GM18873 (cell line): ENCODE results near the gene ERMARD.
A peak's percentile ranks its signal among the peaks of the same experiment; 100 is the strongest.

ENCODE experiments used
- ATAC-seq: cut with Tn5 transposase; IDR thresholded peaks from one replicate; pipeline ENCODE4 v1.9.1; 2021; ENCODE audit warnings: mild to moderate bottlenecking, moderate library complexity, moderate number of reproducible peaks; ENCODE audit not compliant: unreplicated experiment, low FRiP score

The ERMARD gene

GRCh38 chr6:169780571-169781091 is 29.2 kb downstream of the ERMARD start:
- no peak for ATAC-seq

DNA sequence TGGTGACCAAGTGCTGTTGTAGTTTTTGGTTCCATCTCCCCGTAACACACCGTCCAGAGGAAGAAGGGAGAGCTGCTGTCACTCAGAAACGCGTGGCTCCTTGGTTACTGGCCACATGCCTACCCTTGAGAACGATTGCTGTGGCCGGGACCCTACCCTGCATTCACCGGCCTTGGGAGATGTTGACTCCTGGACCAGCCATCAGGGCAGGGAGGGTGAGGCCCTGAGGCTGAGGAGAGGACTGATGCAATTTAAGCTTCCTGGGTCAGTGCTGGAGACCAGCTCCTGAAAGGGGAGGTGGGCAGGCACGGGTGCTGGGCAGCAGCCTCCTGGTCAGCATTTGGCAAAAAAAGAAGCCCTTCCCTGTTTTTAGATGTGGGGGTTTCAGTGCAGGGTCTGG is 31.5 kb downstream of the ERMARD start:
- no peak for ATAC-seq

GRCh38 chr6:169783401-169783800 is 32.0 kb downstream of the ERMARD start:
- ATAC-seq, result no peak

DNA sequence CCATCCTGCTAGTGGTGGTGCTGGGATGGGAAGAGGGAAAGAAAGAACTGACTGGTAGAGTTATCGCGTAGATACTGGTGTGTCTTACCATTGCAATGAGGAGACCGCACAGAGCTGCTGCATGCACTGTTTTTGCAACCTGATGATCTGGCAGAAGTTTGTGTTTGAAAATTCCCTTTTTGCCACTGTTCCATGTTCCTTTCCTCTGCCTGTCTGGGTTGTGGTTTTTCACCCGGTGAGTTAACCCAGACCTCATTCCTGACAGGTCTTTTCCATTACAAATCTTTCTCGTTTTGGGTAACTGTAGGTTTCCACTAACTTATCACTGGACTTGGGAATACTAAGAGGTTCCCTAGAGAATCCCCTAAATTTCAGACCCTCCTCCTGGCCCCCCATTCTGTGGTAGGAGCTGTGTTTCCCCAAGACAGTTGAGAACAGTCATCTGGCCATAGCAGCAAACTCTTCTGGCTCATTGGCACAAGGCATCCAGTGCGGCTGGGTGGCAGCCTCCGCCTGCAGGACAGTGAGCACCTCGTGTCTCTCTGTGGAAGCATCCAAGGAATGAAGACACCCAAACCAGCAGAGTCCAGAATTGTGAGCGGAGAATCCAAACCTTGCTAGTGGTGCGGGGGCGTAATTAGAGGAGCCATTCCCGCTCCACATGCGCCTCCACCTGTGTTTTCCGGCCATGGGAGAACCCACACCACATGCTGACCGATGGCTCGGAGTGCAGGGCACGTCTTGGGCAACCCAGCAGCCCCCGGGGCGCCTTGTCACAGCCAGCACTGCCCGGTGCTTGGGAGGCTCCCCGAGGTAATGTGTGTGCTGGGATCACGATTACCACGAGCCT is 32.8 kb downstream of the ERMARD start:
- no peak for ATAC-seq

- no peak for ATAC-seq
Measured at GRCh38 chr6:169784821-169785340, 33.5 kb downstream of the ERMARD start.

DNA sequence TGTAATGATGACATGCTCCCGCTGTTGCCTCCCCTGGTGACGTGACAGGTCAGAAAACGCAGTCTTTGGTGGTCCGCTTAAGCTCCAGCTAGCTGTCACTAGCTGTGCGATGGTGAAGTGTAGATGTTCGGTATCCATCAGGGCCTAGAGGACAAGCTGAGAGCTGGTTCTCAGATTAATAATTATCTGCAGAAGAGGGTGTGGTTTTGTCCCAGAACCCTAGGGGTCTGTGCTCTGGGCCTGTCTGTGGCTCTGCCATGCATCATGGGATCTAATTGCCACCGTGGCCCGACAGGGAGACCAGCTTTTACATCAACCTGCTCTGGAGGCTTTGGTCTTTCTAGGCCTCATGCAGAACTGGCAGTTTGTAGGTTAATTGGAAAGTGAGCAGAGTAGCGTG is 34.1 kb downstream of the ERMARD start:
- ATAC-seq, result no peak

GRCh38 chr6:169786349-169786748 is 34.9 kb downstream of the ERMARD start:
- ATAC-seq, result no peak

GRCh38 chr6:169787797-169788196 is 36.4 kb downstream of the ERMARD start:
- no peak for ATAC-seq

DNA sequence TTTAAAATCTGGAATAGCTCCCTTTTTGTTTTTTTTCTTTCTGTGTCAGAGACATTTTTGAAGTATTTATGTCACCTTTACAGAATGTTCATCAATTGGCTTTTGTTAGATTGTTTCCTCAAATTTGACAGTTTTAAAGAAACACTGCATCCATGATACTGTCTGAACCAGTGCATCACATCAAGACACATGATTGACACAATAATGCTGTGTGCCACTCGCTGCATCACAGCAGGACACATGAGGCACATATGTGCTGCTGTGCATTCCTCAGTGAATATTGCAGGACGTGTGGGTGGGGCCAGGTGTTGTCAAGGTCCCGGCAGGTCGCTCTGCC is 37.4 kb downstream of the ERMARD start:
- ATAC-seq, result no peak

- no peak for ATAC-seq
Measured at GRCh38 chr6:169789146-169789943, 37.9 kb downstream of the ERMARD start.

DNA sequence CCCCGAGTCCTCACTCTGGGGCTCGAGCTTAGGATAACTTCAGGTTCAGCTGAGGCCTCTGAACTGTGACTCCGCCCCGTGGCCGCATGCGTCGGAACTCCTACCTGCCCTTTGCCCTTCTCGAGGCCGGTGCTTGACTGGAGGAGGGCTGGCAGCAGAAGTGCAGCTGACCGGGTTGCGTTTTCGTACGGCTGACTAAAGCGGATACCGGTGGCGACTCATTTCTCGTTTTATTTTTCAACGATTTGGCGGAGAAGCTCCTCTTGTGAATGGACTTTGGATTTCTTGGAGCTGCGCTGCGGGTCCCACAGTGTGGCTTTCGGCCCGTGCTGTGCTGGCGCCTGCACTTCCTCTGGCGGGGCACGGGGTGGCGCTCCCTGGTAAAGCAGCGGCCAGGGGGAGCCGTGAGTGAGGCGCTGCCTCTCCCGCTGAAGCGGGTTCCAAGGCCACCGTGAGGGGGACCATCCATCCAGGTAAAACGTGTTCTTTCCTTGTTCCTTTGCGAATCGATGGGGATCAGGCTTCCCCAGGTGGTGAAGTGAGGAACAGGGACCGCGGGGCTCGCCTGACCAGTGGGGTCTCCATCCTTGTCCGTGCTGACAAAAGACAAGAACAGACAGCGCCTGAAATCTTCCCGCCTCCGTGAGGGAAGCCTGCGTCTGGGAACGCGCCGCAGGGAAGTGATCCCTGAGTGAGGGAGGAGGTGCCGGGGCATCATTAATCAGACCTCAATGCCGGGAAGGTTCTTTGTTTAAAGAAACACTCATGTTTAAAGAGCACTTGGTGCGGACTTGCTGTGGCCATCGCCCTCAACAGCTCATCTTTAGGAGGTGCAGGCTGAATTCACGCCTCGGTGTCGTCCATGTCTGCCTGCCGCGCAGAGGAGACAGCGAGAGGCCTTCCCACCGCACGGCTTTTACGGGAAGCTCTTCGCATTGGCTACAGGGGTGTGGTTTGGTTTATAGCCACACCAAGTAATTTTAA is 38.8 kb downstream of the ERMARD start:
- ATAC-seq, result peak; percentile 79

DNA sequence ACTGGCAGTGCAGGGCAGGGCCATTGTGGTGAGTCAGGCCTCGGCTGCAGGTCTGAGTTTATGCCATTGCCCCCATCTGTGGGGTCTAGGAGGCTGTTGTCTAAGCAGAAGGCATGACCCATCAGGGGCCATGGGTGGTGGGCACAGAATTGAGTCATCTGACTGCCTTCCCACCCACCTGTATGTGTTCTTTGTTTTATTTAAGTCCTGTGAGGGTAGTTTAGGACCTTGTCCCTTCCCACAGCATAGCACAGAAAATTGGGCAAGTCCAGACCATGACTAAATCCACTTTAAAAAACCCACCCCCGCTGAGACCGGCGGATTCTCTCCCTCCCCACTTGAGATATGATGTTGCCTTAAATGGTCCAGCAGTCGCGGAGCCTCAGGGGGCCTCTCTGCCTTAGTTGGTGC is 40.3 kb downstream of the ERMARD start:
- no peak for ATAC-seq

DNA sequence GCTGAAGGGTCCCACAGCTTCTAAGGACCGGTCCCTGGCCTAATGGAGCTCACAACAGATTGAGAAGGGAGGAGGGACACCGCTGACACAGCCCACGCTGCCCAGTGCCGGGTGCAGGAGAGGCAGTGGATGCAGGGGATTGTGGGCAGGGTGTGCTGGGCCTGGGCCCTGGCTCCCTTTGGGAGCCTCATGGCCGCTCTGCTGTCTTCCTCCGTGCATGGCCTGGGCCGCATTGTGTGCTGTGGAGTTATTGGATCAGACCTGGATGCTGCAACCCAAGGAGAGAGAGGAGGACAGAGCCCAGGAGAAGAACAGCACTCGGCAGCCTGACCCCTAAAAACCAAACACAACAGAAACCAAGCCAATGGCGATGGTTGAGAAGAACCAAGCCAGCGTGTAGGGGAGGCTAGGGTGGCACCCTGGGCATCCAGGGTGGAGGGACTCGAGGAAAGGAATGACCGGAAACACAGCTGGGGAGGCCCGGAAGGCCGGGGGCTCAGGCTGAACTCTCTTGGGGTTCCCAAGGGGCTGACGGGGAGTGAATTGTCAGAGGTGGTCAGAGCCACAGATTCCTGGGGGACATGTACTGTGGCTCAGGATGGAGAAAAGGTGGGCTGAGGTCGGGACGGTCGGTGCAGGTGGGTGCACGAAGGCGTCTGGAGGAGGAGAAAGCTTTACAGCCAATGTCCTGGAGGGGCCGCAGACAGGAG is 41.0 kb downstream of the ERMARD start:
- no peak for ATAC-seq

DNA sequence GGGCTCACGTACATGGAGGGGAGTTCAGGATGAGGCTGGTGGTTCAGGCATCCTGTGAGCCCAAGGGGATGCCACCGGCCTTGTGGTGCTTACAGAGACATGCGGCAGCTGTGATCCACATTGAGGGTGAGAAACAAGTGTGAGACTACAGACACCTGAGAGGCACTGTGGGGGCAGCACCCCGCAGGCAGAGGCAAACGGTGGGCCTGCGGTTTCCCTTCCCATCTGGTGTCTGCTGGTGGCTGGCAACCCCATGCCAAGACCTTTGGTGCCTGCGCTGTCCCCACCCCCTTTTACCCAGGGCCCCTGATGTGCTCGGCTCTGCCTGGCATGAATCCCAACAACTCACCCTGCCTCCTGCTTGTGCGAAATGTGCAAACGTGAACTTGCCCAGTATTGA is 42.0 kb downstream of the ERMARD start:
- ATAC-seq, result no peak

GRCh38 chr6:169794317-169795055 is 43.1 kb downstream of the ERMARD start:
- ATAC-seq, result no peak

DNA sequence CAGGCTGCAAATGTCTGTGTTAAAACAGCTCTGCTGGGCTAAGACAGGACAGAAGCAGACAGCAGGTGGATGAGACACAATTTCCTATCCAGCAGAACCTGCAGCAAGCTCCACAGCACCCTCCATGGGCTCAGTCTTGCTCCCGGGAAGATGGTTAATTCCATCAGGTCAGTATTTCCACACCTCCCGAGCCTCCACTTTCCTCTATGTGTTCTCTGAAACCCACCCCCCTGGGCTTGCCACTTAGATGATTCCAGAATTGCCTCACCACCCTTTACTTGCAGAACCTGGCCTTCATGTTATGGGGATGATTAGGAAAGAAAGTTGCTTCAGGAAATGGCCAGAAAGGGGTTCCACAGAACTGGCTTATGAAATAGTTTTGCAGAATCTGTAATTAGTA is 43.8 kb downstream of the ERMARD start:
- ATAC-seq, result no peak

GRCh38 chr6:169798764-169799473 is 47.5 kb downstream of the ERMARD start:
- no peak for ATAC-seq

- ATAC-seq, result no peak
Measured at GRCh38 chr6:169799474-169799926, 48.1 kb downstream of the ERMARD start.
